ENCODE data around the gene ARID3A. TPM values are rescaled to one million over a fixed set of nuclear protein-coding genes. Genes with fewer than 3 reads are reported as not detected.

The ARID3A gene
- total and polyA plus RNA-seq, 2 of the 13 experiments (the other 11 are each of a cell fraction or from before 2014, with no cell fraction given) = 71.3 to 77.9 TPM

- TF ChIP-seq ZNF609 (CRISPR knock-in tag; IDR thresholded peaks at IDR 0.05; ENCODE audit: borderline replicate concordance) (peak; percentile 86), SMC3 (IDR thresholded peaks at IDR 0.05; ENCODE audit: low read length) (peak; percentile 38; the same call in 1 of the 2 replicates), ZNF484 (CRISPR knock-in tag; IDR thresholded peaks at IDR 0.05; ENCODE audit: borderline replicate concordance, low read depth) (no peak), GPN1 (CRISPR knock-in tag; IDR thresholded peaks at IDR 0.05; ENCODE audit: borderline replicate concordance) (no peak), BORCS8-MEF2B (CRISPR knock-in tag; IDR thresholded peaks at IDR 0.05) (no peak), TRIM22 (IDR thresholded peaks at IDR 0.05) (no peak), ARNT (IDR thresholded peaks at IDR 0.05) (no peak), CEBPG (CRISPR knock-in tag; IDR thresholded peaks at IDR 0.05) (peak; percentile 47; the same call in 1 of the 2 replicates), ZBTB2 (CRISPR knock-in tag; IDR thresholded peaks at IDR 0.05; ENCODE audit: low read depth) (peak; percentile 47; the same call in 1 of the 2 replicates), RERE (CRISPR knock-in tag; IDR thresholded peaks at IDR 0.05; ENCODE audit: low read depth) (peak; percentile 86), SP140L (CRISPR knock-in tag; IDR thresholded peaks at IDR 0.05; ENCODE audit: borderline replicate concordance) (no peak), UBTF (CRISPR knock-in tag; IDR thresholded peaks at IDR 0.05) (peak; percentile 82), ZNF235 (CRISPR knock-in tag; IDR thresholded peaks at IDR 0.05; ENCODE audit: borderline replicate concordance) (peak; percentile 65; the same call in 1 of the 2 replicates)
Measured at GRCh38 chr19:952680-953444, 27.0 kb downstream of the ARID3A start (continued).

Data from HepG2 (cell line).